WTC11 (cell line): ENCODE measurements around the gene CREG2. TPM values are rescaled to one million over a fixed set of nuclear protein-coding genes. Genes with fewer than 3 reads are reported as not detected.

Experiments
- ATAC-seq: fragments of 200-7000 bp; cut with Tn5 transposase; 2 replicates; pipeline ENCODE4 v1.10.0; 2021; ENCODE audit warnings: mild to moderate bottlenecking, moderate library complexity
- CTCF ChIA-PET: fragments of 300-600 bp; sonication (Branson Sonifier 250); formaldehyde crosslinking; loops from one replicate; lab custom pipeline; 2021; ENCODE audit warnings: antibody characterized with exemption; lab: Charles Lee
- POLR2A ChIA-PET: fragments of 350-600 bp; sonication (Branson Sonifier 250); formaldehyde crosslinking; loops from one replicate; lab custom pipeline; 2021; ENCODE audit warnings: antibody characterized with exemption; lab: Charles Lee
- DNase-seq: peaks from one replicate; pipeline ENCODE4 v3.0.0; 2021; ENCODE audit warnings: low spot score
- H3K27ac Mint-ChIP-seq: 2 replicates; pipeline ENCODE4 v1.8.0; 2021; ENCODE audit warnings: mixed read lengths
- H3K27me3 Mint-ChIP-seq: 2 replicates; pipeline ENCODE4 v1.8.0; 2021; ENCODE audit warnings: low read depth, mild to moderate bottlenecking, moderate library complexity, mixed read lengths
- H3K36me3 Mint-ChIP-seq: 2 replicates; pipeline ENCODE4 v1.8.0; 2021; ENCODE audit warnings: mixed read lengths
- H3K4me1 Mint-ChIP-seq: 2 replicates; pipeline ENCODE4 v1.8.0; 2022; ENCODE audit warnings: mixed read lengths
- H3K4me3 Mint-ChIP-seq: 2 replicates; pipeline ENCODE4 v1.8.0; 2021; ENCODE audit warnings: mild to moderate bottlenecking, moderate library complexity, mixed read lengths
- H3K9me3 Mint-ChIP-seq: 2 replicates; pipeline ENCODE4 v1.8.0; 2021; ENCODE audit warnings: mixed read lengths
- CBFB ChIP-seq: sonication (generic); formaldehyde crosslinking; IDR thresholded peaks from 2 replicates; pipeline ENCODE4 v1.8.1; 2022; ENCODE audit warnings: mild to moderate bottlenecking, low read depth, missing genetic modification reagents
- E2F1 ChIP-seq: sonication (generic); formaldehyde crosslinking; IDR thresholded peaks from 2 replicates; pipeline ENCODE4 v1.8.0; 2022; ENCODE audit warnings: mild to moderate bottlenecking, missing genetic modification reagents
- E2F4 ChIP-seq: sonication (generic); formaldehyde crosslinking; IDR thresholded peaks from 2 replicates; pipeline ENCODE4 v1.8.1; 2022; ENCODE audit warnings: low read depth, mild to moderate bottlenecking, moderate library complexity, missing genetic modification reagents, borderline replicate concordance
- FOXK1 ChIP-seq: sonication (generic); formaldehyde crosslinking; IDR thresholded peaks from 2 replicates; pipeline ENCODE4 v1.8.0; 2022; ENCODE audit warnings: mild to moderate bottlenecking, moderate library complexity, missing genetic modification reagents
- FOXP4 ChIP-seq: sonication (generic); formaldehyde crosslinking; IDR thresholded peaks from 2 replicates; pipeline ENCODE4 v1.8.0; 2022; ENCODE audit warnings: mild to moderate bottlenecking, missing genetic modification reagents
- GABPB1 ChIP-seq: sonication (generic); formaldehyde crosslinking; IDR thresholded peaks from 2 replicates; pipeline ENCODE4 v1.8.1; 2023; ENCODE audit warnings: mild to moderate bottlenecking, missing genetic modification reagents
- HMGA2 ChIP-seq: fragments of 250-450 bp; sonication (Bioruptor Pico); IDR thresholded peaks from 2 replicates; pipeline ENCODE4 v1.4.0; 2021; ENCODE audit warnings: mild to moderate bottlenecking, moderate library complexity
- JUN ChIP-seq: sonication (generic); formaldehyde crosslinking; IDR thresholded peaks from 2 replicates; pipeline ENCODE4 v1.8.0; 2023; ENCODE audit warnings: mild to moderate bottlenecking, missing genetic modification reagents
- KAT7 ChIP-seq: sonication (generic); formaldehyde crosslinking; IDR thresholded peaks from 2 replicates; pipeline ENCODE4 v1.8.1; 2023; ENCODE audit warnings: missing genetic modification reagents, mild to moderate bottlenecking, borderline replicate concordance
- MAX ChIP-seq: sonication (generic); formaldehyde crosslinking; IDR thresholded peaks from 2 replicates; pipeline ENCODE4 v1.8.0; 2022; ENCODE audit warnings: mild to moderate bottlenecking, missing genetic modification reagents
- MXD4 ChIP-seq: fragments of 250-450 bp; sonication (Bioruptor Pico); IDR thresholded peaks from 2 replicates; pipeline ENCODE4 v1.8.0; 2021; ENCODE audit warnings: mild to moderate bottlenecking, moderate library complexity, borderline replicate concordance
- NR2C2 ChIP-seq: sonication (generic); formaldehyde crosslinking; IDR thresholded peaks from 2 replicates; pipeline ENCODE4 v1.8.0; 2022; ENCODE audit warnings: mild to moderate bottlenecking, missing genetic modification reagents
- TEAD1 ChIP-seq: sonication (generic); formaldehyde crosslinking; IDR thresholded peaks from 2 replicates; pipeline ENCODE4 v1.8.0; 2022; ENCODE audit warnings: mild to moderate bottlenecking, missing genetic modification reagents
- ZBTB21 ChIP-seq: sonication (generic); formaldehyde crosslinking; IDR thresholded peaks from 2 replicates; pipeline ENCODE4 v1.8.1; 2023; ENCODE audit warnings: mild to moderate bottlenecking, missing genetic modification reagents, borderline replicate concordance
- ZNF219 ChIP-seq: sonication (generic); formaldehyde crosslinking; IDR thresholded peaks from 2 replicates; pipeline ENCODE4 v1.8.0; 2023; ENCODE audit warnings: missing genetic modification reagents, mild to moderate bottlenecking, borderline replicate concordance
- ZNF281 ChIP-seq: sonication (generic); formaldehyde crosslinking; IDR thresholded peaks from 2 replicates; pipeline ENCODE4 v1.8.0; 2023; ENCODE audit warnings: mild to moderate bottlenecking, missing genetic modification reagents
- ZNF425 ChIP-seq: fragments of 250-450 bp; sonication (Bioruptor Pico); conservative IDR thresholded peaks from 2 replicates; pipeline ENCODE4 v1.9.0; 2021; ENCODE audit warnings: mild to moderate bottlenecking
- ZNF512 ChIP-seq: sonication (generic); formaldehyde crosslinking; IDR thresholded peaks from 2 replicates; pipeline ENCODE4 v1.8.1; 2022; ENCODE audit warnings: missing genetic modification reagents, borderline replicate concordance
- ZNF671 ChIP-seq: fragments of 250-450 bp; sonication (Bioruptor Pico); IDR thresholded peaks from 2 replicates; pipeline ENCODE4 v1.8.0; 2021; ENCODE audit warnings: mild to moderate bottlenecking
- total RNA-seq: library from RNA; stranded (reverse); gene quantifications from 3 replicates; pipeline ENCODE4 v1.2.3, GENCODE V29; 2021

The CREG2 gene
- total RNA-seq, 1 experiment from 2014 or later: 1.6 TPM

- TF ChIP-seq FOXP4 (CRISPR knock-in tag) (no peak), E2F1 (no peak), CBFB (CRISPR knock-in tag) (no peak)
Observed at GRCh38 chr2:101408925-101409324, 21.6 kb upstream of the CREG2 start (continued).

GRCh38 chr2:101405351-101405899, 18.1 kb upstream of the CREG2 start:
- Mint-ChIP-seq H3K36me3 (no peaks in the 10 kb centered on the region), H3K9me3 (no peaks in the 10 kb centered on the region), H3K27me3 (no peaks in the 10 kb centered on the region; the same call in 1 of the 2 replicates), H3K4me1 (peaks cover 6% of the 10 kb centered on the region), H3K27ac (no peak overlapping the region), H3K4me3 (no peak overlapping the region)
- ChIA-PET POLR2A (no interaction called here), CTCF (interaction anchor here (1.7 kb wide), 1 partner anchor 64 kb away, joined by 4 read pairs; no protein-coding TSS in a partner anchor)
- no peak for ATAC-seq
- no peak for TF ChIP-seq JUN (CRISPR knock-in tag)
- TF ChIP-seq ZNF219 (CRISPR knock-in tag): no peak
- no peak for TF ChIP-seq ZNF425 (CRISPR knock-in tag)
- no peak for TF ChIP-seq E2F4 (CRISPR knock-in tag)
- TF ChIP-seq ZBTB21 (CRISPR knock-in tag): no peak
- TF ChIP-seq KAT7 (CRISPR knock-in tag): no peak
- no peak for TF ChIP-seq MAX (CRISPR knock-in tag)
- TF ChIP-seq GABPB1 (CRISPR knock-in tag): no peak
- no peak for TF ChIP-seq ZNF281
- TF ChIP-seq ZNF512 (CRISPR knock-in tag): no peak
- no peak for TF ChIP-seq TEAD1
- no peak for TF ChIP-seq HMGA2 (CRISPR knock-in tag)
- no peak for TF ChIP-seq NR2C2 (CRISPR knock-in tag)
- TF ChIP-seq MXD4: no peak
- no peak for TF ChIP-seq FOXK1
- no peak for TF ChIP-seq ZNF671
- no peak for DNase-seq
